Measurements from ENCODE around the gene STUB1. TPM values are rescaled to one million over a fixed set of nuclear protein-coding genes. Genes with fewer than 3 reads are reported as not detected.

STUB1 gene
- total and polyA plus RNA-seq, 10 of the 15 experiments (the other 5 are each of a cell fraction or from before 2014, with no cell fraction given): 4.2 to 136 (median 67.1) TPM

GRCh38 chr16:648781-649589, 31.2 kb upstream of the STUB1 start, which contains the start of gene WDR90 (continued):
- no peak for TF ChIP-seq SKIL (IDR thresholded peaks at IDR 0.05; ENCODE audit: low read depth, poor library complexity, severe bottlenecking)
- TF ChIP-seq BRCA1 (IDR thresholded peaks at IDR 0.05; ENCODE audit: low read depth, low read length): no peak
- no peak for TF ChIP-seq CEBPZ (IDR thresholded peaks at IDR 0.05; ENCODE audit: low read depth, low read length)
- no peak for TF ChIP-seq MTA3 (IDR thresholded peaks at IDR 0.05; ENCODE audit: borderline replicate concordance, low read length)
- TF ChIP-seq POLR2AphosphoS5 (IDR thresholded peaks at IDR 0.05; ENCODE audit: low read length): peak; percentile 68; the same call in 1 of the 2 replicates
- no peak for TF ChIP-seq IRF3 (IDR thresholded peaks at IDR 0.05)
- peak; percentile 99 for TF ChIP-seq MXI1 (IDR thresholded peaks at IDR 0.05; ENCODE audit: low read depth, low read length)
- TF ChIP-seq ZNF24 (IDR thresholded peaks at IDR 0.05): no peak
- no peak for TF ChIP-seq STAT1 (conservative IDR thresholded peaks at IDR 0.05)
- no peak for TF ChIP-seq KDM1A (IDR thresholded peaks at IDR 0.05; ENCODE audit: borderline replicate concordance)
- TF ChIP-seq NR2C1 (IDR thresholded peaks at IDR 0.05): peak; percentile 41; the same call in 1 of the 2 replicates
- TF ChIP-seq EP300 (IDR thresholded peaks at IDR 0.05; ENCODE audit: borderline replicate concordance in 1 of 2, control insufficient read depth in 1 of 2, low read depth in 2 of 2, low read length in 2 of 2): no peak
- TF ChIP-seq MEF2B (IDR thresholded peaks at IDR 0.05; ENCODE audit: partially characterized antibody, poor library complexity, severe bottlenecking): peak; percentile 57
- peak; percentile 76 for TF ChIP-seq BACH1 (IDR thresholded peaks at IDR 0.05; ENCODE audit: borderline replicate concordance)
- TF ChIP-seq ZBTB11 (CRISPR knock-in tag; IDR thresholded peaks at IDR 0.05): no peak
- no peak for TF ChIP-seq ZZZ3 (IDR thresholded peaks at IDR 0.05; ENCODE audit: control insufficient read depth, insufficient read length, low read depth)
